Uterus (tissue), 4 donors: ENCODE measurements around the gene PTEN. TPM values are rescaled to one million over a fixed set of nuclear protein-coding genes. Genes with fewer than 3 reads are reported as not detected.
"Not testable (repeated sequence)": the region's sequence is repeated elsewhere in the genome, so short reads cannot be mapped to it uniquely, and the experiment has no call there.

Experiments used
- DNase-seq, 2 donors: peaks; one replicate each; pipeline ENCODE4 v3.0.0-alpha.2; 2019 to 2020
- H3K27ac ChIP-seq, 2 donors: fragments of 200-600 bp; sonication (generic); 1 replicate in 1 of 2; 2 replicates in 1 of 2; pipeline ENCODE4 v1.5.1; 2016 to 2018
- H3K27me3 ChIP-seq, 2 donors: fragments of 200-600 bp; sonication (generic); one replicate each; pipeline ENCODE4 v1.5.1; 2018 to 2019; ENCODE audit warnings: control low read depth in 1 of 2
- H3K36me3 ChIP-seq, 2 donors: fragments of 200-600 bp; sonication (generic); one replicate each; pipeline ENCODE4 v1.5.1; 2019; ENCODE audit warnings: control low read depth in 1 of 2
- H3K4me1 ChIP-seq, 2 donors: fragments of 200-600 bp; sonication (generic); one replicate each; pipeline ENCODE4 v1.5.1; 2018 to 2019; ENCODE audit warnings: control low read depth in 1 of 2
- H3K4me3 ChIP-seq, 2 donors: fragments of 200-600 bp; sonication (generic); 1 replicate in 1 of 2; 2 replicates in 1 of 2; pipeline ENCODE4 v1.5.1; 2018 to 2019; ENCODE audit warnings: mild to moderate bottlenecking in 1 of 2
- H3K9me3 ChIP-seq, 2 donors: fragments of 200-600 bp; sonication (generic); one replicate each; pipeline ENCODE4 v1.5.1; 2019; ENCODE audit warnings: control low read depth in 1 of 2
- POLR2A ChIP-seq, 2 donors: fragments of 450-650 bp; IDR thresholded peaks; one replicate each; pipeline ENCODE4 v1.6.1; 2016; ENCODE audit warnings: antibody characterized with exemption in 2 of 2, mild to moderate bottlenecking in 1 of 2, moderate library complexity in 1 of 2
- intact Hi-C: fragments of 100-400 bp; cut with DNase I; formaldehyde crosslinking; loops from one replicate; pipeline ENCODE4 v1.15.1; 2023; ENCODE audit warnings: low total_unique reads
- total RNA-seq, 4 donors: library from RNA; depleted of rRNA in 3 of 4; stranded (reverse); fragments of >200 nt in 3 of 4; gene quantifications; one replicate each; pipeline versions ENCODE4 v1.1.0 to v1.2.4, GENCODE V29; 2014 to 2023
- TF ChIP-seq, protein P1 (sequence below), 4 experiments: fragments of 200-600 bp in 2 of 4; fragments of 450-650 bp in 2 of 4; sonication (generic) in 2 of 4; IDR thresholded peaks; one replicate each; pipeline ENCODE4 v1.5.1; 2016 to 2019; ENCODE audit warnings: antibody characterized with exemption in 4 of 4, mild to moderate bottlenecking in 2 of 4, moderate library complexity in 1 of 4
- donor health status: DM: yes; HTN: yes; CAD: no.

PTEN gene
- total RNA-seq, 4 donors from 2014 or later, result 40.0 to 317 (median 189) TPM

DNA sequence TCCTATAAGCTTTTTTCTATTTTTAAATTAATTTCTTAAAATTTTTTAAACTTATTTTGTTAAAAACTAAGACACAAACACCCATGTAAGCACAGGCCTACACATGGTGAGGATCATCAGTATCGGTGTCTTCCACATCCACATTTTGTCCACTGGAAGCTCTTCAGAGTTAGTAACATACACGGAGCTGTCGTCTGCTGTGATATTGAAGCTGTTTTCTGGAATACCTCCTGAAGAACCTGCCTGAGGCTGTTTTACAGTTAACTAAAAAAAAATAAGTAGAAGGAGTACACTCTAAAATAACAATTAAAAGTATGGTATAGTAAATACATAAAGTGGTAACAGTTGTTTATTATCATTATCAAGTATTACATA is 17.8 kb upstream of the PTEN start:
- Histone ChIP-seq H3K36me3 (no peaks in the 10 kb centered on the region), H3K9me3 (no peaks in the 10 kb centered on the region), H3K27ac (no peak overlapping the region), H3K4me3 (no peak overlapping the region), H3K27me3 (no peaks in the 10 kb centered on the region), H3K4me1 (no peaks in the 10 kb centered on the region)
- TF ChIP-seq POLR2A (IDR thresholded peaks at IDR 0.05), result no peak
- TF ChIP-seq, protein P1, sequence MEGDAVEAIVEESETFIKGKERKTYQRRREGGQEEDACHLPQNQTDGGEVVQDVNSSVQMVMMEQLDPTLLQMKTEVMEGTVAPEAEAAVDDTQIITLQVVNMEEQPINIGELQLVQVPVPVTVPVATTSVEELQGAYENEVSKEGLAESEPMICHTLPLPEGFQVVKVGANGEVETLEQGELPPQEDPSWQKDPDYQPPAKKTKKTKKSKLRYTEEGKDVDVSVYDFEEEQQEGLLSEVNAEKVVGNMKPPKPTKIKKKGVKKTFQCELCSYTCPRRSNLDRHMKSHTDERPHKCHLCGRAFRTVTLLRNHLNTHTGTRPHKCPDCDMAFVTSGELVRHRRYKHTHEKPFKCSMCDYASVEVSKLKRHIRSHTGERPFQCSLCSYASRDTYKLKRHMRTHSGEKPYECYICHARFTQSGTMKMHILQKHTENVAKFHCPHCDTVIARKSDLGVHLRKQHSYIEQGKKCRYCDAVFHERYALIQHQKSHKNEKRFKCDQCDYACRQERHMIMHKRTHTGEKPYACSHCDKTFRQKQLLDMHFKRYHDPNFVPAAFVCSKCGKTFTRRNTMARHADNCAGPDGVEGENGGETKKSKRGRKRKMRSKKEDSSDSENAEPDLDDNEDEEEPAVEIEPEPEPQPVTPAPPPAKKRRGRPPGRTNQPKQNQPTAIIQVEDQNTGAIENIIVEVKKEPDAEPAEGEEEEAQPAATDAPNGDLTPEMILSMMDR (IDR thresholded peaks at IDR 0.05), result no peak
- intact Hi-C loops, result no loop called here
- DNase-seq, result no peak

DNA sequence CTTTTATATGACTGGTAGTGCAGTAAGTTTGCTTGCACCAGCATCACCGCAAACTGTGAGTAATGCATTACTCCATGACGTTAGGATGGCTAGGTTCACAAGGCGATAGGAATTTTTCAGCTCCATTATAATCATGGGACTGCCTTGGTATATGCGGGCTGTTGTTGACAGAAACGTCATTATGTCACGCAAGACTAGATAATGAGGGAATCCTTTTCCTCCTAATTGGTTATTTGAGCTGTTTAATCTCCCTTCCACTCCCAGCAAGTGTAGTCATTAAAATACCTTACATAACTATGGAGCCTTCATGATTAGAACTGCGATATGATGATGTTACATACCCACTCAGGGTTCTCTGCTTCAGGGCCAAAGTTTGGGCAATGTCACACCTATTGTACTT is 17.4 kb upstream of the PTEN start:
- no peak for DNase-seq
- H3K27ac ChIP-seq, result no peak overlapping the region
- H3K9me3 ChIP-seq, result no peaks in the 10 kb centered on the region
- H3K36me3 ChIP-seq, result no peaks in the 10 kb centered on the region
- no peaks in the 10 kb centered on the region for H3K27me3 ChIP-seq
- TF ChIP-seq, protein P1 (IDR thresholded peaks at IDR 0.05), result no peak
- no peak for TF ChIP-seq POLR2A (IDR thresholded peaks at IDR 0.05)
- no peak overlapping the region for H3K4me3 ChIP-seq
- intact Hi-C loops, result no loop called here
- no peaks in the 10 kb centered on the region for H3K4me1 ChIP-seq

DNA sequence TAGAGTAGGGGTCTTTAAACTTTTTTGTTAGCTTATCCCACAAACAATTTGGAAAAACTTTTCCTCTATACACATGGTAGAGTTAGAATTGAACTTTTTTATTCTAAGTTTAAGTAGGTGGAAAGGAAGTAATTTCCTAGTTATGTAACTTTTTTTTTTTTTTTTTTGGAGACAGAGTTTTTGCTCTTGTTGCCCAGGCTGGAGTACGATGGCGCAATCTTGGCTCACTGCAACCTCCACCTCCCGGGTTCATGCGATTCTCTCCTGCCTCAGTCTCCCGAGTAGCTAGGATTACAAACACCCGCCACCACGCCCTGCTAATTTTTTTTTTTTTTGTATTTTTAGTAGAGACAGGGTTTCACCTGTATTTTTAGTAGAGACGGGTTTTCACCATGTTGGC is 16.7 kb upstream of the PTEN start:
- H3K9me3 ChIP-seq, H3K36me3 ChIP-seq, intact Hi-C loops, DNase-seq, H3K4me1 ChIP-seq, H3K4me3 ChIP-seq, H3K27ac ChIP-seq, H3K27me3 ChIP-seq: not testable (repeated sequence)

DNA sequence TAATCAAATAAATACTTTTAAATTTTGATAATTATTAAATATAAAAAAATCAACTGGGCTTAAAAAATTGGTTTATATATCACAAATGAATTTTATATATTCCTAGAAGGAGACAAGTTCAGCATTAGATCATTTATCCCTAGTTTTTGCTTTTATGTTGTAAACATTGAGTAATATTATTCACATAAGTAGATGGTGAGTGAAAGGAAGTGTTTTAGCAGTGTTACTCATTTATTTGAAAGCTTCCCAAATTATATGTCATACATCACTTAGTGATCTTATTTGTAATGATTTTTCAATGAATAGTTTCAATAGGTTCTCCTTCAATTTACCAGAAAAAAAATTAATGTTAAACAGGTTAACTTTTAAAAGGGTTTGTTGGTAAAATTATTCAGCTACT is 15.9 kb upstream of the PTEN start:
- no peaks in the 10 kb centered on the region for H3K27me3 ChIP-seq
- no peak overlapping the region for H3K27ac ChIP-seq
- H3K9me3 ChIP-seq, result no peaks in the 10 kb centered on the region
- intact Hi-C loops, result no loop called here
- no peak overlapping the region for H3K4me3 ChIP-seq
- no peak for TF ChIP-seq POLR2A (IDR thresholded peaks at IDR 0.05)
- TF ChIP-seq, protein P1 (IDR thresholded peaks at IDR 0.05), result no peak
- no peaks in the 10 kb centered on the region for H3K4me1 ChIP-seq
- DNase-seq, result no peak
- no peaks in the 10 kb centered on the region for H3K36me3 ChIP-seq

DNA sequence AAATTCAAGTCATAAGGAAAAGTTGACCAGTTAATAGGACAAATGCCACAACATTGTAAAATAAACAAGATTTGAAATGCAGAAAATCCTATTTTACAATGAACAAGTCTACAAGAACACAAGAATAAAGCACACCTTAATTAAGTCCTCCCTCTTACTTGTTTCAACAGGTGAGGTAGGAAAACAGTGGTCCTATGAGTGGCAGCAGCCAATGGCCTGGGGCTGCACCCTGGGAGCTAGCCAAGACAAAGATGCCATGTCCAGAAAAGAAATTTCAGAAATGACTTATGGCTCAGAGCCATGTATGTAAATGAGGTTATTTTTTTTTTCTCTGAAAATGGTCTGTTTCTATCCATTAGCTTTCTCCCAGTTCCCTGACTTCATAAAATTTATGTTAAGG is 14.4 kb upstream of the PTEN start:
- Histone ChIP-seq H3K36me3 (no peaks in the 10 kb centered on the region), H3K27me3 (no peaks in the 10 kb centered on the region), H3K9me3 (no peaks in the 10 kb centered on the region), H3K4me1 (no peaks in the 10 kb centered on the region), H3K4me3 (no peak overlapping the region), H3K27ac (no peak overlapping the region)
- no peak for DNase-seq
- intact Hi-C loops, result no loop called here
- TF ChIP-seq, protein P1 (IDR thresholded peaks at IDR 0.05), result no peak
- no peak for TF ChIP-seq POLR2A (IDR thresholded peaks at IDR 0.05)

DNA sequence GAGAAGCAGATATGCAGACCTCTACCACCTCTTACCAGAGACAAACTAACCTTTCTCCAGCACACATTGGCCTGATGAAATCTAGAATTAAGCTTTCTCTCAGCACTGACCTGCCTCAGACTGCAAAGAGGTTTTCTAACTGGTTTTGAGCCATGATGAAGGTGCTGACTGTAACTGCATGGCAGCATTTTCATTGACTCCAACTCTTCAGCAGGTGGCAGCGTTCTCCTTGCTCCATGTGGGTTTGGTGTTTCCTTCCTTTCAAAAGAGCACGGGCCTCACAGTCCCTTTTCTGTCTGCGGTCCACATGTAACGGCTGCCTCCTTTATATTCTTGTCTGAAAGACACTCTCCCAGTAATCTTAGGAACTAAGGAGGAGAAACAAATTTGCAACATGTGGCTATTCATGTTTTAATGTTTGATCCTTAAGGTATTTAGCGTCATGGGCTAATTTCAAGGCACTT is 12.7 kb upstream of the PTEN start:
- no peak overlapping the region for H3K4me3 ChIP-seq
- H3K27ac ChIP-seq, result peak overlapping the region; percentile 42 to 48
- no peak for TF ChIP-seq POLR2A (IDR thresholded peaks at IDR 0.05)
- TF ChIP-seq, protein P1 (IDR thresholded peaks at IDR 0.05), result peak; percentile 63 to 79 (median 74)
- H3K36me3 ChIP-seq, result no peaks in the 10 kb centered on the region
- no peaks in the 10 kb centered on the region for H3K27me3 ChIP-seq
- DNase-seq, result peak; percentile 61 to 76
- intact Hi-C loops, result loop anchor here (10.0 kb wide), 1 partner anchor 704 kb away; no protein-coding TSS in a partner anchor
- H3K9me3 ChIP-seq, result no peaks in the 10 kb centered on the region
- no peaks in the 10 kb centered on the region for H3K4me1 ChIP-seq
